ENCODE data around the gene P2RY2.
"Not testable (repeated sequence)": the region's sequence is repeated elsewhere in the genome, so short reads cannot be mapped to it uniquely, and the experiment has no call there.

- not testable (repeated sequence) for TF ChIP-seq EZH2 (IDR thresholded peaks at IDR 0.05; ENCODE audit: low read depth, unreplicated experiment); CTCF (conservative IDR thresholded peaks at IDR 0.05; ENCODE audit: low read depth in 2 of 2); ZNF331 (CRISPR knock-in tag; IDR thresholded peaks at IDR 0.05; ENCODE audit: low read depth); EZH2phosphoT487 (IDR thresholded peaks at IDR 0.05; ENCODE audit: unreplicated experiment); POLR2AphosphoS5 (IDR thresholded peaks at IDR 0.05; ENCODE audit: low read depth); REST (IDR thresholded peaks at IDR 0.05; ENCODE audit: unreplicated experiment); ETS1 (IDR thresholded peaks at IDR 0.05); STAT1 (IDR thresholded peaks at IDR 0.05; ENCODE audit: unreplicated experiment); ZNF114 (CRISPR knock-in tag; IDR thresholded peaks at IDR 0.05); JUNB (IDR thresholded peaks at IDR 0.05; ENCODE audit: unreplicated experiment); NANOG (IDR thresholded peaks at IDR 0.05; ENCODE audit: borderline replicate concordance)
Observed at GRCh38 chr11:73274191-73274590, 56.1 kb downstream of the P2RY2 start.

All from GM23338 (cell line).